Smooth muscle cell (in vitro differentiated cells): ENCODE measurements around the gene TRIP12. TPM values are rescaled to one million over a fixed set of nuclear protein-coding genes. Genes with fewer than 3 reads are reported as not detected.

Experiments used
- DNase-seq: peaks from one replicate; lab custom pipeline; 2025; ENCODE audit not compliant: unreplicated experiment; lab: John Stamatoyannopoulos, UW
- H2AFZ ChIP-seq: fragments of 200-600 bp; sonication (generic); 2 replicates; pipeline ENCODE4 v1.6.0; 2016; ENCODE audit warnings: antibody characterized with exemption, low read depth, mild to moderate bottlenecking
- H3F3A ChIP-seq: fragments of 200-600 bp; sonication (generic); 2 replicates; pipeline ENCODE4 v1.6.0; 2017; ENCODE audit warnings: antibody characterized with exemption, low read depth
- H3K27ac ChIP-seq: fragments of 200-600 bp; sonication (generic); 2 replicates; pipeline ENCODE4 v1.5.1; 2016; ENCODE audit warnings: low read depth, mild to moderate bottlenecking
- H3K27me3 ChIP-seq: fragments of 200-600 bp; sonication (generic); 2 replicates; pipeline ENCODE4 v1.6.1; 2016; ENCODE audit warnings: low read depth, mild to moderate bottlenecking
- H3K36me3 ChIP-seq: fragments of 200-600 bp; sonication (generic); 2 replicates; pipeline ENCODE4 v1.5.1; 2016; ENCODE audit warnings: low read depth
- H3K4me1 ChIP-seq: fragments of 200-600 bp; sonication (generic); 2 replicates; pipeline ENCODE4 v1.5.1; 2016; ENCODE audit warnings: low read depth
- H3K4me2 ChIP-seq: fragments of 200-600 bp; sonication (generic); 2 replicates; pipeline ENCODE4 v1.6.0; 2016; ENCODE audit warnings: mild to moderate bottlenecking
- H3K4me3 ChIP-seq: fragments of 200-600 bp; sonication (generic); 2 replicates; pipeline ENCODE4 v1.5.1; 2016; ENCODE audit warnings: mild to moderate bottlenecking
- H3K79me2 ChIP-seq: fragments of 200-600 bp; sonication (generic); 2 replicates; pipeline ENCODE4 v1.6.0; 2016; ENCODE audit warnings: low read depth, mild to moderate bottlenecking
- H3K9ac ChIP-seq: fragments of 200-600 bp; sonication (generic); 2 replicates; pipeline ENCODE4 v1.6.0; 2016; ENCODE audit warnings: low read depth
- H3K9me3 ChIP-seq: fragments of 200-600 bp; sonication (generic); replicated peaks from 2 replicates; pipeline ENCODE4 v1.5.1; 2016; ENCODE audit warnings: low read depth
- H4K20me1 ChIP-seq: fragments of 200-600 bp; sonication (generic); 2 replicates; pipeline ENCODE4 v1.6.0; 2016; ENCODE audit warnings: low read depth
- CTCF ChIP-seq: fragments of 200-600 bp; sonication (generic); IDR thresholded peaks from 2 replicates; pipeline ENCODE4 v1.5.1; 2017; ENCODE audit warnings: borderline replicate concordance, mild to moderate bottlenecking, antibody characterized with exemption; ENCODE audit not compliant: insufficient read depth, poor library complexity, severe bottlenecking
- WGBS: methylation state at CpG from one replicate; pipeline ENCODE4 v1.1.7; 2016; ENCODE audit warnings: low lambda C conversion rate; 5-methylcytosine and 5-hydroxymethylcytosine counted together
- polyA plus RNA-seq: library from polyadenylated mRNA; unstranded; fragments of >200 nt; fragmentation: Nextera tagmentation; extraction: Ambion mirVana; gene quantifications from 2 replicates; pipeline ENCODE4 v1.2.1, GENCODE V29; 2016
- total RNA-seq: library from RNA; depleted of rRNA; stranded (reverse); fragments of >200 nt; gene quantifications from 2 replicates; pipeline ENCODE4 v1.2.3, GENCODE V29; 2014

TRIP12 gene
- total and polyA plus RNA-seq, 2 experiments from 2014 or later, result 45.5 to 103 TPM

- no peak for DNase-seq
- H3K36me3 ChIP-seq, result peaks cover 20% of the 10 kb centered on the region
- TF ChIP-seq CTCF, result no peak
- H2AFZ ChIP-seq, result no peak overlapping the region
- no peak overlapping the region for H3K4me3 ChIP-seq
- peaks cover 48% of the 10 kb centered on the region for H3K79me2 ChIP-seq
- H3K9me3 ChIP-seq, result no peaks in the 10 kb centered on the region
- H4K20me1 ChIP-seq, result peaks cover 65% of the 10 kb centered on the region
- WGBS, result 99% methylated on average over 2 of the region's 2 CpGs
- H3K4me2 ChIP-seq, result no peak overlapping the region
- no peak overlapping the region for H3K9ac ChIP-seq
- no peak overlapping the region for H3K27ac ChIP-seq
- no peaks in the 10 kb centered on the region for H3K27me3 ChIP-seq
- no peaks in the 10 kb centered on the region for H3F3A ChIP-seq
- H3K4me1 ChIP-seq, result peaks cover 3% of the 10 kb centered on the region
Observed at GRCh38 chr2:229832510-229832898, 89.3 kb downstream of the TRIP12 start.

GRCh38 chr2:229831805-229832509 lies 89.9 kb downstream of the TRIP12 start:
- Histone ChIP-seq H3K9me3 (no peaks in the 10 kb centered on the region), H4K20me1 (peaks cover 60% of the 10 kb centered on the region), H2AFZ (no peak overlapping the region), H3K36me3 (peaks cover 23% of the 10 kb centered on the region), H3K4me2 (no peak overlapping the region), H3K4me1 (peaks cover 3% of the 10 kb centered on the region), H3K79me2 (peaks cover 47% of the 10 kb centered on the region), H3K9ac (no peak overlapping the region), H3K27ac (no peak overlapping the region), H3F3A (no peaks in the 10 kb centered on the region), H3K27me3 (no peaks in the 10 kb centered on the region), H3K4me3 (no peak overlapping the region)
- 92% methylated on average over 3 of the region's 3 CpGs for WGBS
- no peak for TF ChIP-seq CTCF
- no peak for DNase-seq

- Histone ChIP-seq H3K9ac (no peak overlapping the region), H3K36me3 (peaks cover 16% of the 10 kb centered on the region), H3K79me2 (no peaks in the 10 kb centered on the region), H3K4me3 (no peak overlapping the region), H3F3A (no peaks in the 10 kb centered on the region), H3K4me1 (no peaks in the 10 kb centered on the region), H3K27ac (no peak overlapping the region), H3K27me3 (no peaks in the 10 kb centered on the region), H3K4me2 (no peak overlapping the region), H2AFZ (no peak overlapping the region), H3K9me3 (no peaks in the 10 kb centered on the region), H4K20me1 (peaks cover 4% of the 10 kb centered on the region)
- no peak for TF ChIP-seq CTCF
- 96% methylated on average over 1 of the region's 1 CpG for WGBS
- no peak for DNase-seq
Observed at GRCh38 chr2:229825476-229825875, 96.3 kb downstream of the TRIP12 start.

- WGBS, result 82% methylated on average over 3 of the region's 3 CpGs
- TF ChIP-seq CTCF, result no peak
- Histone ChIP-seq H3K79me2 (no peaks in the 10 kb centered on the region), H3K36me3 (peaks cover 5% of the 10 kb centered on the region), H3K4me3 (no peak overlapping the region), H3K9ac (no peak overlapping the region), H2AFZ (no peak overlapping the region), H4K20me1 (peaks cover 7% of the 10 kb centered on the region), H3K4me2 (no peak overlapping the region), H3K27ac (no peak overlapping the region), H3K4me1 (no peaks in the 10 kb centered on the region), H3K9me3 (no peaks in the 10 kb centered on the region), H3K27me3 (no peaks in the 10 kb centered on the region), H3F3A (no peaks in the 10 kb centered on the region)
- no peak for DNase-seq
Observed at GRCh38 chr2:229821316-229821715, 100.5 kb downstream of the TRIP12 start.
